Activated B cell treated with CpG ODN at 0.5 μM for 24 hours (primary cell): ENCODE results near the gene DUS2. TPM values are rescaled to one million over a fixed set of nuclear protein-coding genes. Genes with fewer than 3 reads are reported as not detected.
"Not testable (repeated sequence)": the region's sequence is repeated elsewhere in the genome, so short reads cannot be mapped to it uniquely, and the experiment has no call there.

Experiments used
- ATAC-seq: fragments of 200-7000 bp; cut with Tn5 transposase; one replicate; pipeline ENCODE4 v1.10.0; 2021; ENCODE audit warnings: low read depth, mild to moderate bottlenecking, moderate library complexity
- CTCF ChIA-PET: fragments of 350-600 bp; sonication (Branson Sonifier 250); formaldehyde crosslinking; loops from one replicate; lab custom pipeline; 2021; ENCODE audit warnings: antibody characterized with exemption; lab: Charles Lee
- POLR2A ChIA-PET: fragments of 350-600 bp; sonication (Branson Sonifier 250); formaldehyde crosslinking; loops from one replicate; lab custom pipeline; 2021; ENCODE audit warnings: antibody characterized with exemption; lab: Charles Lee
- DNase-seq: peaks from one replicate; pipeline ENCODE4 v3.0.0; 2022
- H3K27ac Mint-ChIP-seq: one replicate; pipeline ENCODE4 v1.8.0; 2020; ENCODE audit warnings: mixed read lengths
- H3K27me3 Mint-ChIP-seq: one replicate; pipeline ENCODE4 v1.8.0; 2021; ENCODE audit warnings: mixed read lengths
- H3K36me3 Mint-ChIP-seq: one replicate; pipeline ENCODE4 v1.8.0; 2021; ENCODE audit warnings: low read depth, mixed read lengths
- H3K4me1 Mint-ChIP-seq: one replicate; pipeline ENCODE4 v1.8.0; 2021; ENCODE audit warnings: mixed read lengths
- H3K4me3 Mint-ChIP-seq: one replicate; pipeline ENCODE4 v1.8.0; 2020; ENCODE audit warnings: mild to moderate bottlenecking, mixed read lengths
- H3K9me3 Mint-ChIP-seq: one replicate; pipeline ENCODE4 v1.8.0; 2020; ENCODE audit warnings: mixed read lengths
- intact Hi-C: fragments of 100-400 bp; cut with micrococcal nuclease; formaldehyde crosslinking; loops from one replicate; pipeline ENCODE4 v1.15.1; 2024
- total RNA-seq: library from RNA; stranded (reverse); gene quantifications from 2 replicates; pipeline ENCODE4 v1.2.3, GENCODE V29; 2022
- TF ChIP-seq, protein P1 (sequence below): fragments of 200-600 bp; IDR thresholded peaks from one replicate; pipeline ENCODE4 v1.8.0; 2022; ENCODE audit warnings: antibody characterized with exemption, mild to moderate bottlenecking

The DUS2 gene
- total RNA-seq, 1 donor from 2014 or later: 62.0 TPM

GRCh38 chr16:68005786-68006286, 17.2 kb upstream of the DUS2 start:
- CTCF ChIA-PET: interaction anchor here (0.9 to 1.8 kb wide), 10 partner anchors 10 to 189 kb away, joined by 3 to 8 read pairs (median 5); no protein-coding TSS in a partner anchor

DNA sequence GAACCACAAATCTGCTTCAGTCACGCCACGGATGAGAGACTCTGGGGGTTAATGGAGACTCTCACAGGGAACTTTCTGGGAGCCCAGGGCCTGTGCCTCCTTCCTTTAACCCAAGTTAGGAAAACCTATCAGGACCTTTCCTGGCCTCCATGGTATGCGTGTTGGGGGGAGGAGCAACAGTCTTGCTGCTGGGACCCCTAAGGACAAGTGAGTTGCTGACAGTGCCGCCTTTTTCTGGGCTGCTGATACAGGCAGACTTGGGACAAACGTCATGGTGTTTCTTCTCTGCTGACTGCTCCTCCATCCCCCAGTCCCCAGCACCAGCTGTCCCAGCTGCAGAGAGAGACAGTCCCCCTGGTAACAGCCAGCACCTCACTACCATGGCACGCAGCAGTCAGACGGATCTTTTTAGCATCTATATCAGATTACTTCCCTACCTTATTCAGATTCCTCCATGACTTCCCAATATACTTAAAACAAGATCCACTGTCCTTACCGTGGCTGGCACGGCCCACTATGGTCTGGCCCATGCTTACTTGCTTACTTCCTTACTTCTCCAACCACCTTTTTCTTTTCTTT, 13.8 kb upstream of the DUS2 start:
- H3K27ac Mint-ChIP-seq: no peak overlapping the region
- ChIA-PET POLR2A (no interaction called here), CTCF (no interaction called here)
- no peaks in the 10 kb centered on the region for H3K36me3 Mint-ChIP-seq
- intact Hi-C loops: no loop called here
- DNase-seq (no peak), ATAC-seq (no peak)
- H3K4me1 Mint-ChIP-seq: peaks cover 32% of the 10 kb centered on the region
- no peak overlapping the region for H3K4me3 Mint-ChIP-seq
- TF ChIP-seq, protein P1, sequence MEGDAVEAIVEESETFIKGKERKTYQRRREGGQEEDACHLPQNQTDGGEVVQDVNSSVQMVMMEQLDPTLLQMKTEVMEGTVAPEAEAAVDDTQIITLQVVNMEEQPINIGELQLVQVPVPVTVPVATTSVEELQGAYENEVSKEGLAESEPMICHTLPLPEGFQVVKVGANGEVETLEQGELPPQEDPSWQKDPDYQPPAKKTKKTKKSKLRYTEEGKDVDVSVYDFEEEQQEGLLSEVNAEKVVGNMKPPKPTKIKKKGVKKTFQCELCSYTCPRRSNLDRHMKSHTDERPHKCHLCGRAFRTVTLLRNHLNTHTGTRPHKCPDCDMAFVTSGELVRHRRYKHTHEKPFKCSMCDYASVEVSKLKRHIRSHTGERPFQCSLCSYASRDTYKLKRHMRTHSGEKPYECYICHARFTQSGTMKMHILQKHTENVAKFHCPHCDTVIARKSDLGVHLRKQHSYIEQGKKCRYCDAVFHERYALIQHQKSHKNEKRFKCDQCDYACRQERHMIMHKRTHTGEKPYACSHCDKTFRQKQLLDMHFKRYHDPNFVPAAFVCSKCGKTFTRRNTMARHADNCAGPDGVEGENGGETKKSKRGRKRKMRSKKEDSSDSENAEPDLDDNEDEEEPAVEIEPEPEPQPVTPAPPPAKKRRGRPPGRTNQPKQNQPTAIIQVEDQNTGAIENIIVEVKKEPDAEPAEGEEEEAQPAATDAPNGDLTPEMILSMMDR: no peak
- no peaks in the 10 kb centered on the region for H3K27me3 Mint-ChIP-seq
- no peaks in the 10 kb centered on the region for H3K9me3 Mint-ChIP-seq

More at GRCh38 chr16:68005786-68006286, 17.2 kb upstream of the DUS2 start:
- no peaks in the 10 kb centered on the region for H3K36me3 Mint-ChIP-seq
- intact Hi-C loops: loop anchor here (1.0 kb wide), 1 partner anchor 13 kb away; no protein-coding TSS in a partner anchor
- POLR2A ChIA-PET: interaction anchor here (0.6 to 3.1 kb wide), 14 partner anchors 10 to 485 kb away, joined by 3 to 28 read pairs (median 6); partner anchors contain the start of genes DDX28, DPEP2NB, DUS2 and PSMB10
- ATAC-seq: peak; percentile 98
- no peaks in the 10 kb centered on the region for H3K9me3 Mint-ChIP-seq
- H3K27me3 Mint-ChIP-seq: no peaks in the 10 kb centered on the region
- TF ChIP-seq, protein P1: no peak
- DNase-seq: no peak
- peak overlapping the region; percentile 58 for H3K4me3 Mint-ChIP-seq
- H3K4me1 Mint-ChIP-seq: peaks cover 40% of the 10 kb centered on the region
- H3K27ac Mint-ChIP-seq: peak overlapping the region; percentile 95

- ATAC-seq, CTCF ChIA-PET, H3K4me3 Mint-ChIP-seq, H3K36me3 Mint-ChIP-seq, intact Hi-C loops, DNase-seq, H3K27me3 Mint-ChIP-seq, H3K9me3 Mint-ChIP-seq, POLR2A ChIA-PET, H3K27ac Mint-ChIP-seq: not testable (repeated sequence)
- H3K4me1 Mint-ChIP-seq: peaks cover 27% of the 10 kb centered on the region
Measured at GRCh38 chr16:68009872-68010271, 13.2 kb upstream of the DUS2 start.

GRCh38 chr16:68013440-68013839, 9.6 kb upstream of the DUS2 start:
- CTCF ChIA-PET: interaction anchor here (0.7 kb wide), 1 partner anchor 9 kb away, joined by 3 read pairs; no protein-coding TSS in a partner anchor
- no peak overlapping the region for H3K27ac Mint-ChIP-seq
- ATAC-seq (no peak), DNase-seq (no peak)
- no peaks in the 10 kb centered on the region for H3K36me3 Mint-ChIP-seq
- no peak overlapping the region for H3K4me3 Mint-ChIP-seq
- no peaks in the 10 kb centered on the region for H3K27me3 Mint-ChIP-seq
- intact Hi-C loops: no loop called here
- peaks cover 11% of the 10 kb centered on the region for H3K4me1 Mint-ChIP-seq
- H3K9me3 Mint-ChIP-seq: no peaks in the 10 kb centered on the region
- POLR2A ChIA-PET: interaction anchor here (0.7 to 1.0 kb wide), 5 partner anchors 13 to 488 kb away, joined by 3 to 4 read pairs (median 3); no protein-coding TSS in a partner anchor
- TF ChIP-seq, protein P1: no peak

DNA sequence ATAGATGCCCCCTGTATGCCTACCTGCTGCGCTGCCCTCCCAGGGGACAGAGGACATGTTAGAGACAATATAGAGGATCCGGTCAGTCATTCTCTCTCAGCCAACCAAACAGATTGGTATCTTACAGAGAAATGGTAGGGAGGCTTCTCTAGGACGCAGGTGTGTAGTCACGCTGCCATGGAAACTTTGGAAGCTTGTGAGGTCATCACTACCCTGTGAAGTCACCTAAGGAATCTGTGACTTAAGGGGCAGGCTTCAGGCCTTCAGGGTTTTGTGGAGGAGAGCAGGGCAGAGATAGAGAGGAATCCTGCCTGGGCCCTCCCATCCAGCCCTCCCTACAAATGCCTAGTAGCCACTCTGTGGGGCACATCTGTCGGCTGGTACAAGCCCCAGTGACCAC, 7.4 kb upstream of the DUS2 start, which contains the start of gene DPEP2NB:
Gene DPEP2NB, minus strand, starts transcription at position 231 of the 400 bp plus-strand sequence. Its CDS starts 141 bp downstream, at position 90.
- Mint-ChIP-seq H3K9me3 (no peaks in the 10 kb centered on the region), H3K4me1 (peaks cover 11% of the 10 kb centered on the region), H3K27me3 (no peaks in the 10 kb centered on the region), H3K36me3 (peaks cover 4% of the 10 kb centered on the region), H3K4me3 (no peak within 1 kb of the TSS), H3K27ac (no peak within 1 kb of the TSS)
- DNase-seq: no peak
- POLR2A ChIA-PET: interaction anchor here (1.8 kb wide), 1 partner anchor 10 kb away, joined by 7 read pairs; no protein-coding TSS in a partner anchor
- CTCF ChIA-PET: no interaction called here
- no peak for ATAC-seq
- intact Hi-C loops: no loop called here
- TF ChIP-seq, protein P1: no peak
